SK-N-SH (cell line): ENCODE data around the gene TSPAN15. TPM values are rescaled to one million over a fixed set of nuclear protein-coding genes. Genes with fewer than 3 reads are reported as not detected.

Source experiments
- CTCF ChIA-PET: fragments of 300-600, 350-600 bp; formaldehyde crosslinking; extraction: SDS; loops from one replicate; lab custom pipeline; 2021; lab: Yijun Ruan, JAX
- POLR2A ChIA-PET: fragments of 350-600 bp; sonication (Branson Sonifier 250); formaldehyde crosslinking; extraction: SDS; loops from one replicate; lab custom pipeline; 2020; ENCODE audit warnings: antibody characterized with exemption, inconsistent platforms; lab: Yijun Ruan, JAX
- DNase-seq: peaks from one replicate; pipeline ENCODE4 v3.0.0; 2012
- H2AFZ ChIP-seq: fragments of 200-600 bp; sonication (generic); 2 replicates; pipeline ENCODE4 v1.8.1; 2016; ENCODE audit warnings: antibody characterized with exemption, mild to moderate bottlenecking, low read depth
- H3F3A ChIP-seq: fragments of 200-600 bp; sonication (generic); replicated peaks from 2 replicates; pipeline ENCODE3; 2016; ENCODE audit warnings: antibody characterized with exemption, mild to moderate bottlenecking; ENCODE audit not compliant: insufficient read depth
- H3K27ac ChIP-seq, 2 experiments: fragments of 200-500 bp in 1 of 2; fragments of 200-600 bp in 1 of 2; sonication (Bioruptor generic) in 1 of 2; sonication (generic), shearing (Covaris generic) in 1 of 2; 2 replicates each; pipeline versions ENCODE4 v1.5.1 to v1.6.1; 2014 to 2016; ENCODE audit warnings: low read depth in 2 of 2, inconsistent platforms in 1 of 2, low read length in 1 of 2, mild to moderate bottlenecking in 1 of 2, mixed read lengths in 1 of 2
- H3K27me3 ChIP-seq: fragments of 200-600 bp; sonication (generic), shearing (Covaris generic); 2 replicates; pipeline ENCODE4 v1.6.1; 2016; ENCODE audit warnings: mixed run types; ENCODE audit not compliant: insufficient read depth
- H3K36me3 ChIP-seq, 2 experiments: fragments of 200-500 bp in 1 of 2; fragments of 200-600 bp in 1 of 2; sonication (Bioruptor generic) in 1 of 2; sonication (generic) in 1 of 2; replicated peaks in 1 of 2; 2 replicates each; pipeline versions ENCODE3 to v1.5.1; 2014 to 2016; ENCODE audit warnings: low read length in 1 of 2, mild to moderate bottlenecking in 1 of 2; ENCODE audit not compliant: insufficient read depth in 2 of 2, control insufficient read depth in 1 of 2
- H3K4me1 ChIP-seq, 2 experiments: fragments of 200-500 bp in 1 of 2; fragments of 200-600 bp in 1 of 2; sonication (Bioruptor generic) in 1 of 2; sonication (generic), shearing (Covaris generic) in 1 of 2; 2 replicates each; pipeline versions ENCODE4 v1.5.1 to v1.6.1; 2014 to 2016; ENCODE audit warnings: low read depth in 1 of 2, low read length in 1 of 2, mixed run types in 1 of 2; ENCODE audit not compliant: insufficient read depth in 2 of 2, control insufficient read depth in 1 of 2
- H3K4me2 ChIP-seq: fragments of 200-600 bp; sonication (generic), shearing (Covaris generic); 2 replicates; pipeline ENCODE4 v1.6.1; 2017; ENCODE audit warnings: mixed run types
- H3K4me3 ChIP-seq, 2 experiments: fragments of 200-500 bp in 1 of 2; fragments of 200-600 bp in 1 of 2; sonication (Bioruptor generic) in 1 of 2; sonication (generic), shearing (Covaris generic) in 1 of 2; 2 replicates each; pipeline versions ENCODE4 v1.5.1 to v1.8.1; 2014 to 2016; ENCODE audit warnings: low read depth in 2 of 2, inconsistent platforms in 1 of 2, low read length in 1 of 2, mild to moderate bottlenecking in 1 of 2, mixed read lengths in 1 of 2, moderate library complexity in 1 of 2
- H3K79me2 ChIP-seq: fragments of 200-600 bp; sonication (generic); 2 replicates; pipeline ENCODE4 v1.8.1; 2017; ENCODE audit warnings: mild to moderate bottlenecking; ENCODE audit not compliant: insufficient read depth
- H3K9ac ChIP-seq: fragments of 200-600 bp; sonication (generic); 2 replicates; pipeline ENCODE4 v1.6.1; 2017; ENCODE audit warnings: mixed run types
- H3K9me2 ChIP-seq: fragments of 200-600 bp; sonication (generic); 2 replicates; pipeline ENCODE4 v1.6.1; 2017; ENCODE audit warnings: mixed run types
- H3K9me3 ChIP-seq: fragments of 200-600 bp; sonication (generic); 2 replicates; pipeline ENCODE4 v1.6.1; 2017; ENCODE audit warnings: mixed run types, mild to moderate bottlenecking, moderate library complexity
- H4K20me1 ChIP-seq: fragments of 200-600 bp; sonication (generic); 2 replicates; pipeline ENCODE4 v1.6.1; 2017; ENCODE audit warnings: mild to moderate bottlenecking, mixed run types; ENCODE audit not compliant: insufficient read depth
- CHD2 ChIP-seq: fragments of 150-350 bp; IDR thresholded peaks from 2 replicates; pipeline ENCODE4 v1.6.1; 2018; ENCODE audit warnings: low read length; ENCODE audit not compliant: partially characterized antibody
- ELF1 ChIP-seq: IDR thresholded peaks from 2 replicates; pipeline ENCODE4 v1.4.0; 2012
- EP300 ChIP-seq, 2 experiments: IDR thresholded peaks; 2 replicates each; pipeline versions ENCODE4 v1.4.0 to v1.6.1; 2012; ENCODE audit warnings: borderline replicate concordance in 1 of 2, low read depth in 1 of 2, low read length in 1 of 2
- GATA2 ChIP-seq: sonication (generic); formaldehyde crosslinking; IDR thresholded peaks from 2 replicates; pipeline ENCODE4 v1.5.0; 2020; ENCODE audit warnings: mild to moderate bottlenecking, missing genetic modification reagents
- JUND ChIP-seq: IDR thresholded peaks from 2 replicates; pipeline ENCODE4 v1.4.0; 2012
- MXI1 ChIP-seq: IDR thresholded peaks from 2 replicates; pipeline ENCODE4 v1.6.1; 2012; ENCODE audit warnings: mild to moderate bottlenecking, low read depth, low read length, improper control_type of control experiment
- NFIC ChIP-seq: IDR thresholded peaks from 2 replicates; pipeline ENCODE4 v1.4.0; 2012; ENCODE audit warnings: borderline replicate concordance
- POLR2AphosphoS5 ChIP-seq: IDR thresholded peaks from 2 replicates; pipeline ENCODE4 v1.6.1; 2012; ENCODE audit warnings: low read depth, low read length
- RAD21 ChIP-seq: IDR thresholded peaks from 2 replicates; pipeline ENCODE4 v1.6.1; 2012; ENCODE audit warnings: mild to moderate bottlenecking, low read length
- RFX5 ChIP-seq: IDR thresholded peaks from 2 replicates; pipeline ENCODE4 v1.6.1; 2012; ENCODE audit warnings: mild to moderate bottlenecking, improper control_type of control experiment, low read length
- RXRA ChIP-seq: IDR thresholded peaks from 2 replicates; pipeline ENCODE4 v1.4.0; 2012; ENCODE audit warnings: low read depth, mild to moderate bottlenecking, borderline replicate concordance
- SMC3 ChIP-seq: IDR thresholded peaks from 2 replicates; pipeline ENCODE4 v1.6.1; 2012; ENCODE audit warnings: low read depth, low read length, improper control_type of control experiment
- TCF12 ChIP-seq: IDR thresholded peaks from 2 replicates; pipeline ENCODE4 v1.4.0; 2012
- whole genome bisulfite sequencing: methylation state at CpG from one replicate; pipeline ENCODE4 v1.1.6; 2017; ENCODE audit warnings: low lambda C conversion rate; 5-methylcytosine and 5-hydroxymethylcytosine counted together
- polyA plus RNA-seq, 3 experiments: library from polyadenylated mRNA; depleted of rRNA; stranded (reverse); fragments of >200 nt; gene quantifications; 2 replicates each; pipeline ENCODE4 v1.2.3, GENCODE V29; 2012
- TF ChIP-seq, protein P1 (sequence below): fragments of 150-350 bp; IDR thresholded peaks from 2 replicates; pipeline ENCODE4 v1.6.1; 2016; ENCODE audit warnings: mild to moderate bottlenecking, low read depth, low read length
- TF ChIP-seq, protein P2 (sequence below): IDR thresholded peaks from 2 replicates; pipeline ENCODE4 v1.4.0; 2012; ENCODE audit warnings: low read depth, borderline replicate concordance
- TF ChIP-seq, protein P3 (sequence below): IDR thresholded peaks from 2 replicates; pipeline ENCODE4; 2012
- TF ChIP-seq, protein P4 (sequence below): fragments of 200-600 bp; sonication (generic); IDR thresholded peaks from 2 replicates; pipeline ENCODE4 v1.6.1; 2017; ENCODE audit warnings: antibody characterized with exemption, mild to moderate bottlenecking, moderate library complexity
- TF ChIP-seq, protein P5 (sequence below): fragments of 150-350 bp; IDR thresholded peaks from 2 replicates; pipeline ENCODE4 v1.6.1; 2017; ENCODE audit warnings: antibody characterized with exemption, low read length, low read depth, borderline replicate concordance

The TSPAN15 gene
- polyA plus RNA-seq, 1 of the 3 experiments (the other 2 are of a cell fraction) = 8.5 TPM

DNA sequence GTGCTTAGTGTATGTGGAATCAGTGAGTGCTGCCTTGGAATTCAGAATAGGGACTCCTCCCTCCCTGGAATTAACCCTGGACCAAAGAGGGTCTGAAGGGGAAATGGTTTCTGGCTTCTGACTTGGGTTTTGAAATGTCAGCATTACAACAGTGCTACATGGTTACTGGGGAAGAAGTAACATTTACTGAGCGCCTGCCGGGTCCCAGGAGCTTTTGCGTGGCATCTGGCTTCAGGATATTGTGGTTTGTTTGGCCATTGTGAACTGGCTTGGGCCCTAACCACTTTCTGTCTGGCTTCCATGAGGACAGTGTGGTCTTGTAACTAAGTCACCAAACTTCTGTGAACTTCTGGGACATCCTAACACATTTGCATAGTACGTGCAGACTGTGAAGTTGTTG lies 21.3 kb downstream of the TSPAN15 start (continued):
- no peak for TF ChIP-seq CHD2

GRCh38 chr10:69473304-69473990 lies 22.2 kb downstream of the TSPAN15 start:
- no peak for TF ChIP-seq POLR2AphosphoS5
- no peak for TF ChIP-seq MXI1
- TF ChIP-seq, protein P1, sequence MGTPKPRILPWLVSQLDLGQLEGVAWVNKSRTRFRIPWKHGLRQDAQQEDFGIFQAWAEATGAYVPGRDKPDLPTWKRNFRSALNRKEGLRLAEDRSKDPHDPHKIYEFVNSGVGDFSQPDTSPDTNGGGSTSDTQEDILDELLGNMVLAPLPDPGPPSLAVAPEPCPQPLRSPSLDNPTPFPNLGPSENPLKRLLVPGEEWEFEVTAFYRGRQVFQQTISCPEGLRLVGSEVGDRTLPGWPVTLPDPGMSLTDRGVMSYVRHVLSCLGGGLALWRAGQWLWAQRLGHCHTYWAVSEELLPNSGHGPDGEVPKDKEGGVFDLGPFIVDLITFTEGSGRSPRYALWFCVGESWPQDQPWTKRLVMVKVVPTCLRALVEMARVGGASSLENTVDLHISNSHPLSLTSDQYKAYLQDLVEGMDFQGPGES = no peak
- no peak for TF ChIP-seq RFX5
- TF ChIP-seq, protein P2, sequence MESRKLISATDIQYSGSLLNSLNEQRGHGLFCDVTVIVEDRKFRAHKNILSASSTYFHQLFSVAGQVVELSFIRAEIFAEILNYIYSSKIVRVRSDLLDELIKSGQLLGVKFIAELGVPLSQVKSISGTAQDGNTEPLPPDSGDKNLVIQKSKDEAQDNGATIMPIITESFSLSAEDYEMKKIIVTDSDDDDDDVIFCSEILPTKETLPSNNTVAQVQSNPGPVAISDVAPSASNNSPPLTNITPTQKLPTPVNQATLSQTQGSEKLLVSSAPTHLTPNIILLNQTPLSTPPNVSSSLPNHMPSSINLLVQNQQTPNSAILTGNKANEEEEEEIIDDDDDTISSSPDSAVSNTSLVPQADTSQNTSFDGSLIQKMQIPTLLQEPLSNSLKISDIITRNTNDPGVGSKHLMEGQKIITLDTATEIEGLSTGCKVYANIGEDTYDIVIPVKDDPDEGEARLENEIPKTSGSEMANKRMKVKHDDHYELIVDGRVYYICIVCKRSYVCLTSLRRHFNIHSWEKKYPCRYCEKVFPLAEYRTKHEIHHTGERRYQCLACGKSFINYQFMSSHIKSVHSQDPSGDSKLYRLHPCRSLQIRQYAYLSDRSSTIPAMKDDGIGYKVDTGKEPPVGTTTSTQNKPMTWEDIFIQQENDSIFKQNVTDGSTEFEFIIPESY = no peak
- no peak for TF ChIP-seq CHD2
- no peak for TF ChIP-seq ELF1
- no peak for TF ChIP-seq SMC3
- TF ChIP-seq NFIC = no peak
- no peak for TF ChIP-seq EP300 (IDR thresholded peaks at IDR 0.05; ENCODE audit: borderline replicate concordance in 1 of 2, low read depth in 1 of 2, low read length in 1 of 2)
- no peak for TF ChIP-seq TCF12
- TF ChIP-seq, protein P3, sequence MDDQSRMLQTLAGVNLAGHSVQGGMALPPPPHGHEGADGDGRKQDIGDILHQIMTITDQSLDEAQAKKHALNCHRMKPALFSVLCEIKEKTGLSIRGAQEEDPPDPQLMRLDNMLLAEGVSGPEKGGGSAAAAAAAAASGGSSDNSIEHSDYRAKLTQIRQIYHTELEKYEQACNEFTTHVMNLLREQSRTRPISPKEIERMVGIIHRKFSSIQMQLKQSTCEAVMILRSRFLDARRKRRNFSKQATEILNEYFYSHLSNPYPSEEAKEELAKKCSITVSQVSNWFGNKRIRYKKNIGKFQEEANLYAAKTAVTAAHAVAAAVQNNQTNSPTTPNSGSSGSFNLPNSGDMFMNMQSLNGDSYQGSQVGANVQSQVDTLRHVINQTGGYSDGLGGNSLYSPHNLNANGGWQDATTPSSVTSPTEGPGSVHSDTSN = no peak
- no peak for TF ChIP-seq JUND
- TF ChIP-seq, protein P4, sequence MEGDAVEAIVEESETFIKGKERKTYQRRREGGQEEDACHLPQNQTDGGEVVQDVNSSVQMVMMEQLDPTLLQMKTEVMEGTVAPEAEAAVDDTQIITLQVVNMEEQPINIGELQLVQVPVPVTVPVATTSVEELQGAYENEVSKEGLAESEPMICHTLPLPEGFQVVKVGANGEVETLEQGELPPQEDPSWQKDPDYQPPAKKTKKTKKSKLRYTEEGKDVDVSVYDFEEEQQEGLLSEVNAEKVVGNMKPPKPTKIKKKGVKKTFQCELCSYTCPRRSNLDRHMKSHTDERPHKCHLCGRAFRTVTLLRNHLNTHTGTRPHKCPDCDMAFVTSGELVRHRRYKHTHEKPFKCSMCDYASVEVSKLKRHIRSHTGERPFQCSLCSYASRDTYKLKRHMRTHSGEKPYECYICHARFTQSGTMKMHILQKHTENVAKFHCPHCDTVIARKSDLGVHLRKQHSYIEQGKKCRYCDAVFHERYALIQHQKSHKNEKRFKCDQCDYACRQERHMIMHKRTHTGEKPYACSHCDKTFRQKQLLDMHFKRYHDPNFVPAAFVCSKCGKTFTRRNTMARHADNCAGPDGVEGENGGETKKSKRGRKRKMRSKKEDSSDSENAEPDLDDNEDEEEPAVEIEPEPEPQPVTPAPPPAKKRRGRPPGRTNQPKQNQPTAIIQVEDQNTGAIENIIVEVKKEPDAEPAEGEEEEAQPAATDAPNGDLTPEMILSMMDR = no peak
- TF ChIP-seq GATA2 (CRISPR knock-in tag) = no peak
- TF ChIP-seq, protein P5, sequence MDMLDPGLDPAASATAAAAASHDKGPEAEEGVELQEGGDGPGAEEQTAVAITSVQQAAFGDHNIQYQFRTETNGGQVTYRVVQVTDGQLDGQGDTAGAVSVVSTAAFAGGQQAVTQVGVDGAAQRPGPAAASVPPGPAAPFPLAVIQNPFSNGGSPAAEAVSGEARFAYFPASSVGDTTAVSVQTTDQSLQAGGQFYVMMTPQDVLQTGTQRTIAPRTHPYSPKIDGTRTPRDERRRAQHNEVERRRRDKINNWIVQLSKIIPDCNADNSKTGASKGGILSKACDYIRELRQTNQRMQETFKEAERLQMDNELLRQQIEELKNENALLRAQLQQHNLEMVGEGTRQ = no peak
- TF ChIP-seq RXRA = no peak
- no peak for TF ChIP-seq RAD21
- H3K27me3 ChIP-seq = no peaks in the 10 kb centered on the region
- H2AFZ ChIP-seq = no peak overlapping the region
- H3K4me3 ChIP-seq = no peak overlapping the region
- 73% methylated on average over 8 of the region's 10 CpGs for WGBS
- peaks cover 14 to 21% of the 10 kb centered on the region in 2 experiments; a peak in 3 of 4 replicates for H3K4me1 ChIP-seq
- H3K4me2 ChIP-seq = no peak overlapping the region
- no peak overlapping the region for H3K9ac ChIP-seq
- no peak overlapping the region for H3K27ac ChIP-seq
- H3F3A ChIP-seq = peaks cover 3% of the 10 kb centered on the region
- H3K79me2 ChIP-seq = no peaks in the 10 kb centered on the region
- CTCF ChIA-PET = no interaction called here
- H3K36me3 ChIP-seq = no peaks in the 10 kb centered on the region
- POLR2A ChIA-PET = no interaction called here
- H3K9me3 ChIP-seq = no peaks in the 10 kb centered on the region
- H3K9me2 ChIP-seq = no peaks in the 10 kb centered on the region
- H4K20me1 ChIP-seq = no peaks in the 10 kb centered on the region
- DNase-seq = no peak
